Suppressor macrophage (primary cell): ENCODE data around the gene USP17L24.
"Not testable (repeated sequence)": the region's sequence is repeated elsewhere in the genome, so short reads cannot be mapped to it uniquely, and the experiment has no call there.

Experiments
- DNase-seq, 4 experiments: peaks; one replicate each; pipeline ENCODE4 v3.0.0-alpha.2; 2020 to 2022
- total RNA-seq, 17 experiments: gene quantifications; one replicate each; lab custom pipeline; 2026; ENCODE audit warnings: mixed read lengths in 6 of 17, inconsistent platforms in 3 of 17; lab: John Stamatoyannopoulos, UW

USP17L24 gene
- total RNA-seq = 0 reads per million in 17 experiments

GRCh38 chr4:9324865-9325264 lies at the start of gene USP17L24:
USP17L24 (plus strand) TSS chr4:9325165; CDS start chr4:9325165, 0 bp downstream.
- DNase-seq = not testable (repeated sequence)

GRCh38 chr4:9324191-9324590 lies 774 bp upstream of the USP17L24 start:
- DNase-seq = not testable (repeated sequence)

GRCh38 chr4:9329611-9330010 lies 4.6 kb downstream of the USP17L24 start, which contains the start of gene USP17L25:
USP17L25 (plus strand) TSS chr4:9329911; CDS start chr4:9329911, 0 bp downstream.
- not testable (repeated sequence) for DNase-seq

GRCh38 chr4:9334358-9334757 lies 9.4 kb downstream of the USP17L24 start, which contains the start of gene USP17L26:
USP17L26 (plus strand) TSS chr4:9334658; CDS start chr4:9334658, 0 bp downstream.
- DNase-seq = not testable (repeated sequence)

GRCh38 chr4:9339103-9339502 lies 14.1 kb downstream of the USP17L24 start, which contains the start of gene USP17L5:
USP17L5 (plus strand) TSS chr4:9339403; CDS start chr4:9339403, 0 bp downstream.
- DNase-seq = not testable (repeated sequence)

GRCh38 chr4:9343848-9344247 lies 18.9 kb downstream of the USP17L24 start, which contains the start of gene USP17L27:
USP17L27 (plus strand) TSS chr4:9344148; CDS start chr4:9344148, 0 bp downstream.
- not testable (repeated sequence) for DNase-seq

- DNase-seq = not testable (repeated sequence)
These were observed 23.6 kb downstream of the USP17L24 start, which contains the start of gene USP17L28 for GRCh38 chr4:9348593-9348992. USP17L28 (plus strand) TSS chr4:9348893; CDS start chr4:9348893, 0 bp downstream.

GRCh38 chr4:9350866-9351265 lies 25.9 kb downstream of the USP17L24 start:
- not testable (repeated sequence) for DNase-seq

- not testable (repeated sequence) for DNase-seq
These were observed 28.4 kb downstream of the USP17L24 start, which contains the start of gene USP17L29 for GRCh38 chr4:9353338-9353737. USP17L29 (plus strand) TSS chr4:9353638; CDS start chr4:9353638, 0 bp downstream.

GRCh38 chr4:9362829-9363228 lies 37.9 kb downstream of the USP17L24 start, which contains the start of gene USP17L30:
USP17L30 (plus strand) TSS chr4:9363129; CDS start chr4:9363129, 0 bp downstream.
- not testable (repeated sequence) for DNase-seq
